HG03521 (cell line): ENCODE measurements around the gene GUCY2D.
"Not testable (repeated sequence)": the region's sequence is repeated elsewhere in the genome, so short reads cannot be mapped to it uniquely, and the experiment has no call there.

Source experiments
- ATAC-seq: cut with Tn5 transposase; IDR thresholded peaks from one replicate; pipeline ENCODE4 v1.9.1; 2021; ENCODE audit warnings: mild to moderate bottlenecking, moderate library complexity; ENCODE audit not compliant: unreplicated experiment

The GUCY2D gene

DNA sequence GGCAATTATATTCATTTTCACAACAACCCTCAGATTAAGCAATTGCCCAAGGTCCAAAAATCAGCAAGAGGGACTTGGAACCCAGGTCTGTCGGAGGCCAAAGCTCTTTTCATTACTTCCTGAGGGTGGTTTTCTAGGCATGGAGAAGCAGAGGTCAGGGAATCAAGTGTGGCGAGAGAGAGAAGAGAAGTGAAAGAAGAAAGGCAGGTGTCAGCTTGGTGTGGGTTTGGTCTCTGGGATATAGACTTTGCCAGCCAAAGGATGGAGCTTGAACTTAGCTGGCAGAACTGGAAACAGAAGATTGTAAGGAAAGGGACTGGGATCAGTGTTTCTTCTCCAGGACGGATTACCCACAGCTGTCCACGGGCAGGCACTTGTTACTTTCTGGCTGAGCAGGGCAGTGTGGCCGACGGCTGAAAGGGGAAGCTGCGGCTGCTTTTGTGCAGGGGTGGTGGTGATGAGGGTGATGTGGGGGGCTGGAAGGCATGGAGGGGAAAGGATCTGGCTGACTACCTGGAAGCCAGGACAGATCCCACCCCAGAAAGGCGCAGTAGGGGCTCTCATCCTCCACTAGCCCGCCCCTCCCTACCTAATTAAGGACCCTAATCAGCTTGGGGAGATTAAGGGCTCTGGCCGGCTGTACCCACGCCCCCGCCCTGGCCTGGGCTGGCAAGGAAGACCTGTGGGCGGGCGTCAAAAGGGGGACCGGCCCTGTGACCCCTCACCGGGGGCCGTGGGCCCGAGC, at the start of gene GUCY2D:
Gene GUCY2D, plus strand, starts transcription at position 640 of the 745 bp plus-strand sequence. CDS start 433 bp downstream, outside the sequence.
- ATAC-seq, result no peak

DNA sequence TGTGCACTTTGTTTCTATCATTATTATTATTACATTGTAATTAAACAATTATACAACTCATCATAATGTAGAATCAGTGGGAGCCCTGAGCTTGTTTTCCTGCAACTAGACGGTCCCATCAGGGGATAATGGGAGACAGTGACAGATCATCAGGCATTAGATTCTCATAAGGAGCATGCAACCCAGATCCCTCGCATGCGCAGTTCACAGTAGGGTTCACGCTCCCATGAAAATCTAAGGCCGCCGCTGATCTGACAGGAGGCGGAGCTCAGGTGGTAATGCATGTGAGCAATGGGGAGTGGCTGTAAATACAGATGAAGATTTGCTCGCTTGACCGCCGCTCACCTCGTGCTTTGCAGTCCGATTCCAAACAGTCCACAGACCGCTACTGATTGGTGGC, 49.1 kb upstream of the GUCY2D start:
- ATAC-seq, result not testable (repeated sequence)

- ATAC-seq, result no peak
Observed at GRCh38 chr17:7955414-7956227, 46.8 kb upstream of the GUCY2D start.

- no peak for ATAC-seq
Observed at GRCh38 chr17:7956228-7956965, 46.0 kb upstream of the GUCY2D start.

DNA sequence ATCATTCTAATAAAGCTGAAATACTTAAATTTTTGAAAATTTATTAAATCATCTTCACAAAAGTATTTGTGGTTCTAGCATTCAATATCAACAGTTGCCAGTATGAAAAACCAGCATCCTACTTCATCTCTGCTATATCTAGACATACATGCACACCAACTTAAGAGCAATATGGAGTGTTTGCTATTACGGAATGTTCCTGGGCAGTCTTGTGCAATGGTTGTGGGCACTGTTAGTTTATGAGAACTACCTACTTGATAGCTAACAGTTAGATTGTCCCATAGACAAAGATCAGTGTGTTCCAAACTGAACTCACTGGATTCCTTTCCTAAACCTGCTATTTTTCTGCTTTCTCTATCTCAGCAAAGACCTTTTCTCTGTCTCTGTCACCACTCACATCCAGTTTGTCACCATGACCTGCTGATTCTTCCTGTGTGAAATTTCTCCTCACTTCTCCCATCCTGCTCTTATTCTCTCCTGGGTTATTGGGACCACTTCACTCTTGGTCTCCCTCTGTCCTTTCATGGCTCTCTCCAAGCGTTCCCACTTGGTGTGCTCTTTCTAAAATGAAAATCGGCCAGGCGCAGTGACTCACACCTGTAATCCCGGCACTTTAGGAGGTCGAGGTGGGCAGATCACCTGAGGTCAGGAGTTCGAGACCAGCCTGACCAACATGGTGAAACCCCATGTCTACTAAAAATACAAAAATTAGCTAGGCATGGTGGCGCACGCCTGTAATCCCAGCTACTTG, 42.7 kb upstream of the GUCY2D start:
- ATAC-seq, result no peak

DNA sequence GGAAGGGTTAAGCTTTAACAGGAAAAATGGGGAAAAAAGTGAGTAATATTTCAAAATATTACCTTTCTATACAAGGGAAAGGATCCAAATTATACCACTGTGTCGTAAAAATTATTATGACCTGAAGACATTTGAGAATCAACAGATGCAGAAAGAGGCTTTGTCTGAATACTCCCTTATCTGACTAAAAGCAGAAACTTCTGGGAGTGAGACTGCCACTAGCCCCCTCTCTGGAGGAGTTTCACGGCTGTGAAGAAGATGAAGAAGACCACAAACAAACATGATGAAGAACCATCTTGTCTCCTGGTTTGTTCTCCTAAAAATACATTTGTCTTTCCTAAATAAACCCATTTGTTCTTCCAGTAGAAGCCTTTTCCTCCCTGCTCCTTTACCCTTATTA, 41.0 kb upstream of the GUCY2D start:
- no peak for ATAC-seq

DNA sequence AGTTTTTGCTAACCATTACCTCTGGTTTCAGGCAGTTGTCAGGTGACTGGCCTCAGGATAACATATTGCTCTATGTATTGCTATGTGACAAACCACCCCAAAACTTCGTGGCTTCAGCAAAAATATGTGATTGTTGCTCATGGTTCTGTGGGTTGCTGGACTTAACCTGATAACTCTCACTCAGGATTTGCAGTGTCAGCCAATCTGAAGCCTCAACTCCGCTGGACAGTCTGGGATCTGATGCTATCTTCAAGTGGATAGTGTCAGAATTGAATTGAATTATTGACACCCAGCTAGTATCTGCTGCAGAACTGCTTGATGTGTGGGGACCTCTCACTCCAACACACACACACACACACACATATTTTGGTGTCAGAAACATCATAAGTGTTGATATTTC, 34.7 kb upstream of the GUCY2D start:
- ATAC-seq, result no peak

DNA sequence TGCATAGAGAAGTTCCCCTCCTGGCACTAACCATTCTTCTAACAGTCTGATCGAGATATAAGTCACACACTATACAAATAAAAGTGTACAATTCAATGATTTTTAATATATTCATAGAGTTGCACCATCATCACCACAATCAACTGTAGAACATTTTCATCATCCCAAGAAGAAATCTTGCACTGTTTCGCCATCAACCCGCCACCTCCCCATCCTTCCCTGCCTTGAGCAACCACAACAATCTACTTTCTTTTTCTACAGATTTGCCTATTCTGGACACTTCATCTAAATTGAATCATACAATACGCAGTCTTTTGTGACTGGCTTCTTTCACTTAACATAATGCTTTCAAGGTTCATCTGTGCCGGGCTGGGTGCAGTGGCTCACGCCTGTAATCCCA, 33.0 kb upstream of the GUCY2D start:
- no peak for ATAC-seq

- no peak for ATAC-seq
Observed at GRCh38 chr17:7971651-7972050, 30.8 kb upstream of the GUCY2D start.

DNA sequence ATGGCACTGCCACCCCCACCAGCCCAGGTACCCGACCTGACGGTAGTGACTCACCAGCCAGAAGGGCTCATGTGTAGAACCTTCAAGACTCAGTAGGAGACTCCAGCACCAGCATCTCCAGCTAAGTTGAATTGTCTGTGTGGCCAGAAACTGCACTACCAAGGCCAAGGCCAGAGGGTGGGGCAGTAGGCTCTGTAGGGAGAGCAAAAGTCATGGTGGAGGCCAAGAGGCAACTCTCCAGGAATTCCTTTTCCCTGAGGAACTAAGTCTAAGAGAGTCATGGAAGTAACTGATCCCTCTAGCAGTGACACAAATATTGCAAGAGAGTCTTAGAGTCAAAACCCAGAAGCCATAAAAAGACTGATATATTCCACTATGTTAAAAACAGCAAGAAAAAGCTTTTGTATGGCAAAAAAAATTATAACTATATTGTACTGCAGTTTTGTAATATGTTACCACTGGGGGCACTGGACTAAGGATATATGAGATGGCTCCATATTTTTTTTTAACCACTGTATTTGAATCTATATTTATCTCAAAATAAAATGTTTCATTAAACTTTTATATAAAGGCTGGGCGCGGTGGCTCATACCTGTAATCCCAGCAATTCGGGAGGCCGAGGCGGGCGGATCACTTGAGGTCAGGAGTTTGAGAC, 30.2 kb upstream of the GUCY2D start:
- no peak for ATAC-seq

GRCh38 chr17:7974638-7975131, 27.7 kb upstream of the GUCY2D start:
- no peak for ATAC-seq

DNA sequence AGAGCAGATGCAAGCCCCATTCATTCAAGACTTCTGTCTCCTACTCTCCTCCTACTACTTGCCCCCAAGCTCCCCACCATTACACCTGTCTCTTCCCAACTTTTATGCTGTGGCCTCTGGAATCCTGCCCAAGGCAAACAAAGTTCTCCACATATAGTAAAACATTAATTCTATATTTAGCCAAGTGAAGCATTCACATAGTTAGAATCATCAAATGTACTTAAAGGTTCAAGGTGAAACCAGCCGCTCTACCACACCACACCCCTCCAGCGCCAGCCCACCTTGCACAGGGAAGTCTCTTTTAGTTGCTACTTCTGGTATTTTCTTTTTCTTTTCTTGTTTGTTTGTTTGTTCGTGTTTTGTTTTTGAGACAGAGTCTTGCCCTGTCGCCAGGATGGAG, 25.4 kb upstream of the GUCY2D start:
- no peak for ATAC-seq

DNA sequence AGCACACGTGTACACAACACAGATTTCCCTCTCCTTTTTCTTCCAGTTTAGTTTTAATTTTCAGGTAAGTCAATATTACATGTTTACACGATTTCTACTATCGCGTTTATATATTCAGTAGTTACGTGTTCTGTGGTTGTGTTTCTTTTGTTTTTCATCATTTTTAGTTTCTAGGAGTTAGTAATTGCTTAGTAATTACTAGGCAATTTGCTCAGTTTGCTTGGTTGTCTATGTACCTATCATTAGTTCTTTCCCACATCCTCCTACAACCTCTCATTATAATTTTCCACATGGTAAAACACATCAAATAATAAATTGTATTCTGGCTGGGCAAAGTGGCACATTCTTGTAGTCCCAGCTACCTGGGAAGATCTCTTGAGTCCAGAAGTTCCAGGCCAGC, 24.6 kb upstream of the GUCY2D start:
- ATAC-seq, result no peak

GRCh38 chr17:7982173-7982572, 20.2 kb upstream of the GUCY2D start:
- ATAC-seq, result no peak

DNA sequence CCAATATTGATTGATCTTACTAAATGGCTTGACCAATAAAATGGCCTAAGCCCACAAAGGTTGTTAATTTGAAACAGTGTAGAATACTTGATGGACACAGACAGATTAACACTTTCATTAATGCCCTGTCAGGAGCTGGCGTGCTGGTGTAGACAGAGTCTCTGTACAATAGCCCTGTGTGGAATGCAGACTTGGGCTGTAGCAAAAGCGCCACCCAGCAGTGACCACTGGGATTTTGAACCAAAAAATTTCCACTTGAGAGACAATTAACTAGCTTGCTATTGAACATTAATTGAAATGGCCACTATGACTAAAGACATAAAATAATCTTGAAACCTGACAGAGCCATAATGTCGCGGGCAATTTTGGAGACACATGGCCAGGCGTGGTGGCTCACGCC, 19.7 kb upstream of the GUCY2D start:
- no peak for ATAC-seq

DNA sequence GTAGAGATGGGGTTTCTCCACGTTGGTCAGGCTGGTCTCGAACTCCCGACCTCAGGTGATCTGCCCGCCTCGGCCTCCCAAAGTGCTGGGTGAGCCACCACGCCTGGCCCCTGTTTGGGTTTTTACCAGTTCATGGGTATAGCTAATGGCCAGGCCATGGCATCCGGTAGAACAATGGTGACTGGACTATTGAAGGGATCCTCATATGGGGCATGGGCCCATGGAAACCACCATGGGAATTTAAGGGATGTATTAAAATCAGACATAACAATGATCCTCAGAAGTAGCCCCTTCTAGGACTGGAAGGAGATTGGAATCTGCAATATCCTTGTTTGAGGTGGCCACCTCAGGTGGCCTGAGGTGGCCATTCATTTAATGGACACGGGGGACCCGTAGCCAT, 17.5 kb upstream of the GUCY2D start:
- no peak for ATAC-seq

- ATAC-seq, result no peak
Observed at GRCh38 chr17:7987112-7987893, 15.1 kb upstream of the GUCY2D start.

DNA sequence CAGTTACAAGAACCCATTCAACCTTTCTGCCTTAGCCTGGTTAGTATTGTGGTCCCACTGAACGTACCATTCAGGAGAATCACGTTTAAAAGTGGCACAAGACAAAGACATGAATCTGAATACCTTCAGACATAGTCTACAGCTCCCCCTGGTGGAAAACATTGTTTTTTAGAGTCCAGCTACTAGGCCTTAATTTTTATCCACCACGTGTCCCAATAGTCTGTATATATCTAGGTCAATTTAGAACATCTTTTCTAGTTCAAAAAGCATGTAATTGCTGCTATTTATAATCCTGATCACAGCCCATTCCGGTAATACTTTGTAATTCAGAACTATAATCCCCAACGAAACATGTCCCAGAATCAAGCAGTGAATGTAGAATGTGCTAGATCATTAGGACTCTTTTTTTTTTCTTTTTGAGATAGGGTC, 13.7 kb upstream of the GUCY2D start:
- ATAC-seq, result no peak
